GM21576 (cell line): ENCODE data around the gene SMC5.

ENCODE experiments used
- ATAC-seq: cut with Tn5 transposase; IDR thresholded peaks from one replicate; pipeline ENCODE4 v1.9.1; 2021; ENCODE audit warnings: mild to moderate bottlenecking, moderate library complexity; ENCODE audit not compliant: unreplicated experiment

The SMC5 gene

GRCh38 chr9:70403166-70403565, 144.4 kb downstream of the SMC5 start:
- no peak for ATAC-seq

- no peak for ATAC-seq
Observed at GRCh38 chr9:70403618-70404025, 144.8 kb downstream of the SMC5 start.

GRCh38 chr9:70404261-70404660, 145.5 kb downstream of the SMC5 start:
- no peak for ATAC-seq
